A673 (cell line): Measurements from ENCODE around the gene RAB44.

Source experiments
- EZH2 ChIP-seq: fragments of 200-600 bp; sonication (generic); IDR thresholded peaks from 2 replicates; pipeline ENCODE4 v1.6.1; 2017; ENCODE audit warnings: borderline replicate concordance, low read depth, mild to moderate bottlenecking, mixed read lengths, antibody characterized with exemption, low read length; ENCODE audit not compliant: poor library complexity, severe bottlenecking
- TF ChIP-seq, protein P1 (sequence below): fragments of 300-800, 200-600 bp; sonication (generic); conservative IDR thresholded peaks from 2 replicates; pipeline ENCODE4 v1.5.1; 2017; ENCODE audit warnings: low read depth, mild to moderate bottlenecking, antibody characterized with exemption, low read length, moderate library complexity, mixed read lengths

- TF ChIP-seq, protein P1, sequence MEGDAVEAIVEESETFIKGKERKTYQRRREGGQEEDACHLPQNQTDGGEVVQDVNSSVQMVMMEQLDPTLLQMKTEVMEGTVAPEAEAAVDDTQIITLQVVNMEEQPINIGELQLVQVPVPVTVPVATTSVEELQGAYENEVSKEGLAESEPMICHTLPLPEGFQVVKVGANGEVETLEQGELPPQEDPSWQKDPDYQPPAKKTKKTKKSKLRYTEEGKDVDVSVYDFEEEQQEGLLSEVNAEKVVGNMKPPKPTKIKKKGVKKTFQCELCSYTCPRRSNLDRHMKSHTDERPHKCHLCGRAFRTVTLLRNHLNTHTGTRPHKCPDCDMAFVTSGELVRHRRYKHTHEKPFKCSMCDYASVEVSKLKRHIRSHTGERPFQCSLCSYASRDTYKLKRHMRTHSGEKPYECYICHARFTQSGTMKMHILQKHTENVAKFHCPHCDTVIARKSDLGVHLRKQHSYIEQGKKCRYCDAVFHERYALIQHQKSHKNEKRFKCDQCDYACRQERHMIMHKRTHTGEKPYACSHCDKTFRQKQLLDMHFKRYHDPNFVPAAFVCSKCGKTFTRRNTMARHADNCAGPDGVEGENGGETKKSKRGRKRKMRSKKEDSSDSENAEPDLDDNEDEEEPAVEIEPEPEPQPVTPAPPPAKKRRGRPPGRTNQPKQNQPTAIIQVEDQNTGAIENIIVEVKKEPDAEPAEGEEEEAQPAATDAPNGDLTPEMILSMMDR = no peak
- TF ChIP-seq EZH2 = no peak
These were observed 21.5 kb downstream of the RAB44 start for GRCh38 chr6:36719126-36719525.
